Thymus (tissue), 11 donors: ENCODE measurements around the gene C1orf116. TPM values are rescaled to one million over a fixed set of nuclear protein-coding genes. Genes with fewer than 3 reads are reported as not detected.

Source experiments
- DNase-seq, 9 donors: peaks; one replicate each; pipeline ENCODE4 v3.0.0-alpha.2; 2013; ENCODE audit warnings: low spot score in 9 of 9, low read depth in 6 of 9, missing footprints in 1 of 9
- H3K27ac ChIP-seq, 2 donors: one replicate each; pipeline ENCODE4 v1.5.1; 2013; ENCODE audit warnings: control low read depth in 1 of 2, low read depth in 1 of 2, low read length in 1 of 2, mild to moderate bottlenecking in 1 of 2, moderate library complexity in 1 of 2
- H3K27me3 ChIP-seq, 2 donors: one replicate each; pipeline ENCODE4 v1.5.1; 2013; ENCODE audit warnings: low read length in 1 of 2; ENCODE audit not compliant: control insufficient read depth in 2 of 2, insufficient read depth in 1 of 2
- H3K36me3 ChIP-seq, 2 donors: one replicate each; pipeline ENCODE4 v1.5.1; 2013; ENCODE audit warnings: low read length in 1 of 2, mild to moderate bottlenecking in 1 of 2, moderate library complexity in 1 of 2; ENCODE audit not compliant: control insufficient read depth in 2 of 2, insufficient read depth in 2 of 2
- H3K4me1 ChIP-seq, 2 donors: one replicate each; pipeline ENCODE4 v1.5.1; 2013; ENCODE audit warnings: low read length in 2 of 2; ENCODE audit not compliant: control insufficient read depth in 2 of 2, insufficient read depth in 2 of 2
- H3K4me3 ChIP-seq, 2 donors: one replicate each; pipeline ENCODE4 v1.5.1; 2013; ENCODE audit warnings: low read length in 2 of 2, control low read depth in 1 of 2, mild to moderate bottlenecking in 1 of 2
- H3K9me3 ChIP-seq, 2 donors: one replicate each; pipeline ENCODE4 v1.5.1; 2013; ENCODE audit warnings: low read length in 1 of 2, mild to moderate bottlenecking in 1 of 2; ENCODE audit not compliant: control insufficient read depth in 2 of 2, insufficient read depth in 1 of 2
- WGBS: extraction: QIAGEN DNeasy Blood & Tissue Kit; methylation state at CpG from one replicate; pipeline ENCODE4 v1.1.7; 2013; 5-methylcytosine and 5-hydroxymethylcytosine counted together
- polyA plus RNA-seq: library from polyadenylated mRNA; stranded (reverse); fragments of 200-250 nt; gene quantifications from one replicate; pipeline ENCODE4 v1.2.3, GENCODE V29; 2013
- total RNA-seq: library from RNA; stranded (reverse); fragments of 120-200 nt; gene quantifications from one replicate; pipeline ENCODE4 v1.2.4, GENCODE V29; 2013
- donor health status: healthy.

The C1orf116 gene
- total and polyA plus RNA-seq, 2 donors, result 0.05 to 0.98 TPM

- Histone ChIP-seq H3K4me1 (peaks cover 13 to 32% of the 10 kb centered on the region in 2 donors), H3K36me3 (peaks cover 4 to 14% of the 10 kb centered on the region in 2 donors), H3K4me3 (peak within 1 kb of the TSS; percentile 74 to 78), H3K27me3 (peaks cover 0 to 6% of the 10 kb centered on the region in 2 donors), H3K9me3 (no peaks in the 10 kb centered on the region), H3K27ac (peak within 1 kb of the TSS; percentile 81 to 89)
- 8% methylated on average over 56 of the region's 56 CpGs for WGBS
- peak in 7 of 9 donors; percentile 79 to 93 (median 86) for DNase-seq
These were observed 20.6 kb upstream of the C1orf116 start, which contains the start of gene PFKFB2 for GRCh38 chr1:207052911-207053769. PFKFB2 (plus strand) TSS chr1:207053275; CDS start chr1:207054718, 1,443 bp downstream.

- Histone ChIP-seq H3K27ac (peak within 1 kb of the TSS; percentile 88 to 89), H3K4me3 (peak within 1 kb of the TSS; percentile 96 to 99), H3K27me3 (peaks cover 0 to 6% of the 10 kb centered on the region in 2 donors), H3K4me1 (peaks cover 10 to 31% of the 10 kb centered on the region in 2 donors), H3K9me3 (no peaks in the 10 kb centered on the region), H3K36me3 (peaks cover 4 to 22% of the 10 kb centered on the region in 2 donors)
- WGBS, result 66% methylated on average over 15 of the region's 15 CpGs
- no peak for DNase-seq
These were observed 18.8 kb upstream of the C1orf116 start, which contains the start of gene YOD1 for GRCh38 chr1:207051191-207051943. YOD1 (minus strand) TSS chr1:207051208; CDS start chr1:207051030, 178 bp downstream.

DNA sequence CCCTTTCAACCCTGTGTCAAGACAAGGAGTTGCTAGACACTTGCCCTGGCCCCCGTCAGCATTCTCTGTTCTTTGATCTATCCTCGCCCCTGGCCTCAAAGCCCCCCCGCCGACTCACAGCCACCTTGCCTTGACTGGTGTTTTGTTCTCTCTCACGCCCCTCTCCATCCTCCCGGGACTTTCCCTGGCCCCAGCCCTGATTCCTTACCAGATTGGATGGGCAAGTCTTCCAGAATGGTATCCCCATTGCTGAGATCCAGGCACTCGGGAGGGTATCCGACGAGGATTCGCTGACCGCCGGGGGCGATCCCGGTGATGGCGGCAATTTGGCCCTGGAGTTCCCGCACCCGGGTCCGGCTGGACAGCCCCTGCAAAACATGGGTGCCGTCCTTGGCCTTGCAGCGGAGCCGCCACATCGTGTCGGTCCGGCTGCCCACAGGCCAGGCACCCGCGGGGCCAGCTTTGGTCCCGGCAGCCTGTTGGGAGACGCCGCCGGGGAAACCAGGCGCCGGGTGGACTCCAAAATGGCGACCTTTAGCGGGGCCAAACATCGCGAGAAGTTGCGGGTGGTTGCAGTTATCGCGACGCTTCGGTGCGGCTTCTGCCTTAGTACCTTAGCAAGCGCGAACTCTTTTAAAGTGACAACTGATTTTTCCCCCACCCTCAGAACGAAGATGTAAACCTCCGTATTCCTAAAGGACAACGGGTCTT, 18.1 kb upstream of the C1orf116 start:
- WGBS, result 1% methylated on average over 47 of the region's 47 CpGs
- Histone ChIP-seq H3K4me1 (peaks cover 10 to 31% of the 10 kb centered on the region in 2 donors), H3K27me3 (peaks cover 0 to 6% of the 10 kb centered on the region in 2 donors), H3K27ac (peak overlapping the region; percentile 88 to 89), H3K36me3 (peaks cover 4 to 25% of the 10 kb centered on the region in 2 donors), H3K4me3 (peak overlapping the region; percentile 96 to 99), H3K9me3 (no peaks in the 10 kb centered on the region)
- peak; percentile 77 to 97 (median 87) for DNase-seq

DNA sequence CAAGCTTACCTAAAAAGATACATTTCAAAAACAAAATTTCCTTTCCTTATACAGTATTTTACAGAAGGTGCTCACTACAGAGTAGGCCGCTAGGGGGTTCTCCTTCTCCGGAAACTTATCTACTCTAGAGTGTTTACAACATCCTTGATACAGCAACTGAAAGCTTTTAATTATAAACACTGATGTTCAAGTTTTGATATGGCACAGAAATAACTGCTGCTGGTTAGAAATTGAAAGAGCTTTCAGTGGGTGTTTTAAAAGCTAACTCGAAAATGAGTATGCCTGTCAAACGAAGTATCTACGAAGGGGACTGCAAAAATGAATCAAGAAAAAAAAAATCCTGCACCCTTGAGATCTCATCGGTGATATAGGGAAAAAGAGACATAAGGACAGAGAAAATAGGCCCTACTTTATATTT, 17.4 kb upstream of the C1orf116 start:
- WGBS, result under 1% methylated on average over 6 of the region's 6 CpGs
- Histone ChIP-seq H3K4me1 (peaks cover 10 to 29% of the 10 kb centered on the region in 2 donors), H3K27me3 (peaks cover 0 to 6% of the 10 kb centered on the region in 2 donors), H3K9me3 (no peaks in the 10 kb centered on the region), H3K27ac (peak overlapping the region; percentile 88 to 89), H3K36me3 (peaks cover 4 to 25% of the 10 kb centered on the region in 2 donors), H3K4me3 (peak overlapping the region; percentile 96 to 99)
- peak in 5 of 9 donors; percentile 50 to 86 (median 68) for DNase-seq

DNA sequence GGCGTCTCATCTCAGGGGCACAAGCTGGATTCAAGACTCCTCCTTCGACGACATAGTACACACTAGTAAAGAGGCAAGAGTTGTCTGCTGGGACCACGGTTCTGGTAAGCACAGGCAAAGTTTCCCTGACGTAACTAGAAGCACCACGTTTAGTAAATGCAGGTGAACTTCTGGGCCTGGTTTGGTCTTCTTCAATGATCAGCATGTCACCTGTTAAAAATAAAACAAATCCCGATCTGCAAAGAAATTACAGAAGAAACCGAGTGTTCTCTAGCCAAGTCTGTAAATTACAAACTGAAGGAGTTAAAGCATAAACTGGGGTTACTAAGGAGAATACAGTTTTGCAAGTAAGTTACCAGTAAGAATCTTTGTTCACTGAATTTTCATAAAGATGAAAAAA, 17.0 kb upstream of the C1orf116 start:
- Histone ChIP-seq H3K36me3 (peaks cover 4 to 25% of the 10 kb centered on the region in 2 donors), H3K27ac (no peak overlapping the region), H3K27me3 (peaks cover 0 to 6% of the 10 kb centered on the region in 2 donors), H3K4me1 (peaks cover 10 to 28% of the 10 kb centered on the region in 2 donors), H3K9me3 (no peaks in the 10 kb centered on the region), H3K4me3 (peak overlapping the region; percentile 96 to 99)
- no peak for DNase-seq
- 81% methylated on average over 8 of the region's 8 CpGs for WGBS

GRCh38 chr1:207049054-207049453, 16.5 kb upstream of the C1orf116 start:
- WGBS, result 95% methylated on average over 4 of the region's 4 CpGs

GRCh38 chr1:207048041-207048440, 15.5 kb upstream of the C1orf116 start:
- Histone ChIP-seq H3K4me1 (peaks cover 10 to 21% of the 10 kb centered on the region in 2 donors), H3K9me3 (no peaks in the 10 kb centered on the region), H3K27me3 (peaks cover 0 to under 1% of the 10 kb centered on the region in 2 donors), H3K27ac (no peak overlapping the region), H3K4me3 (peak overlapping the region in 1 of 2 donors; percentile 6), H3K36me3 (peaks cover 4 to 29% of the 10 kb centered on the region in 2 donors)
- 89% methylated on average over 6 of the region's 6 CpGs for WGBS
- no peak for DNase-seq

More at GRCh38 chr1:207049054-207049453, 16.5 kb upstream of the C1orf116 start:
- H3K36me3 ChIP-seq, result peaks cover 4 to 25% of the 10 kb centered on the region in 2 donors
- H3K9me3 ChIP-seq, result no peaks in the 10 kb centered on the region
- DNase-seq, result no peak
- peaks cover 0 to 6% of the 10 kb centered on the region in 2 donors for H3K27me3 ChIP-seq
- no peak overlapping the region for H3K4me3 ChIP-seq
- H3K4me1 ChIP-seq, result peaks cover 10 to 28% of the 10 kb centered on the region in 2 donors
- no peak overlapping the region for H3K27ac ChIP-seq

- 100% methylated on average over 1 of the region's 1 CpG for WGBS
- no peak for DNase-seq
- no peaks in the 10 kb centered on the region for H3K27me3 ChIP-seq
- peaks cover 10 to 18% of the 10 kb centered on the region in 2 donors for H3K4me1 ChIP-seq
- no peak overlapping the region for H3K4me3 ChIP-seq
- H3K9me3 ChIP-seq, result no peaks in the 10 kb centered on the region
- no peak overlapping the region for H3K27ac ChIP-seq
- peaks cover 4 to 29% of the 10 kb centered on the region in 2 donors for H3K36me3 ChIP-seq
These were observed 14.9 kb upstream of the C1orf116 start for GRCh38 chr1:207047505-207047904.
